Hepatocyte (in vitro differentiated cells): Measurements from ENCODE around the gene KCNMA1. TPM values are rescaled to one million over a fixed set of nuclear protein-coding genes. Genes with fewer than 3 reads are reported as not detected.

Experiments
- DNase-seq: peaks from one replicate; pipeline ENCODE4 v3.0.0-alpha.2; 2016; ENCODE audit warnings: low spot score
- H2AFZ ChIP-seq: fragments of 200-600 bp; sonication (generic); 2 replicates; pipeline ENCODE4 v1.6.0; 2016; ENCODE audit warnings: antibody characterized with exemption, mild to moderate bottlenecking
- H3K27ac ChIP-seq: fragments of 200-600 bp; sonication (generic); 2 replicates; pipeline ENCODE4 v1.5.1; 2016; ENCODE audit warnings: mild to moderate bottlenecking
- H3K27me3 ChIP-seq: fragments of 200-600 bp; sonication (generic); 2 replicates; pipeline ENCODE4 v1.6.1; 2016
- H3K36me3 ChIP-seq: fragments of 200-600 bp; sonication (generic); replicated peaks from 2 replicates; pipeline ENCODE4 v1.5.1; 2016; ENCODE audit warnings: low read depth; ENCODE audit not compliant: insufficient read depth
- H3K4me1 ChIP-seq: fragments of 200-600 bp; sonication (generic); 2 replicates; pipeline ENCODE4 v1.5.1; 2016; ENCODE audit warnings: mild to moderate bottlenecking, moderate library complexity; ENCODE audit not compliant: insufficient read depth
- H3K4me2 ChIP-seq: fragments of 200-600 bp; sonication (generic); 2 replicates; pipeline ENCODE4 v1.6.0; 2016
- H3K4me3 ChIP-seq: fragments of 200-600 bp; sonication (generic); 2 replicates; pipeline ENCODE4 v1.5.1; 2016; ENCODE audit warnings: mild to moderate bottlenecking
- H3K79me2 ChIP-seq: fragments of 200-600 bp; sonication (generic); 2 replicates; pipeline ENCODE4 v1.6.0; 2017; ENCODE audit warnings: mild to moderate bottlenecking
- H3K9me2 ChIP-seq: fragments of 200-600 bp; sonication (generic); replicated peaks from 2 replicates; pipeline ENCODE4 v1.6.0; 2017; ENCODE audit warnings: mild to moderate bottlenecking; ENCODE audit not compliant: insufficient read depth
- H3K9me3 ChIP-seq: fragments of 200-600 bp; sonication (generic); 2 replicates; pipeline ENCODE4 v1.5.1; 2016; ENCODE audit warnings: low read depth, mild to moderate bottlenecking
- H4K20me1 ChIP-seq: fragments of 200-600 bp; sonication (generic); 2 replicates; pipeline ENCODE4 v1.6.0; 2016; ENCODE audit warnings: mild to moderate bottlenecking; ENCODE audit not compliant: insufficient read depth, poor library complexity, severe bottlenecking
- CTCF ChIP-seq: fragments of 200-600 bp; sonication (generic); IDR thresholded peaks from 2 replicates; pipeline ENCODE4 v1.5.1; 2016; ENCODE audit warnings: antibody characterized with exemption, mild to moderate bottlenecking; ENCODE audit not compliant: poor library complexity
- EZH2 ChIP-seq: fragments of 200-600 bp; sonication (generic); IDR thresholded peaks from 2 replicates; pipeline ENCODE4 v1.6.1; 2016; ENCODE audit warnings: antibody characterized with exemption, mild to moderate bottlenecking, borderline replicate concordance
- EZH2phosphoT487 ChIP-seq: fragments of 200-600 bp; sonication (generic); IDR thresholded peaks from one replicate; pipeline ENCODE4 v1.6.1; 2018; ENCODE audit warnings: antibody characterized with exemption, mild to moderate bottlenecking, low read depth, moderate library complexity; ENCODE audit not compliant: unreplicated experiment, severe bottlenecking
- WGBS: methylation state at CpG from one replicate; pipeline ENCODE4 v1.1.6; 2016; ENCODE audit warnings: low lambda C conversion rate; ENCODE audit errors: missing lambda C conversion rate; 5-methylcytosine and 5-hydroxymethylcytosine counted together
- polyA plus RNA-seq: library from polyadenylated mRNA; unstranded; fragments of >200 nt; fragmentation: Nextera tagmentation; extraction: Ambion mirVana; gene quantifications from 2 replicates; pipeline ENCODE4 v1.2.1, GENCODE V29; 2016
- total RNA-seq: library from RNA; depleted of rRNA; stranded (reverse); fragments of >200 nt; gene quantifications from 2 replicates; pipeline ENCODE4 v1.2.3, GENCODE V29; 2014

Gene KCNMA1
- total and polyA plus RNA-seq, 2 experiments from 2014 or later = 42.6 to 73.3 TPM

GRCh38 chr10:77380191-77380590 lies 257.4 kb downstream of the KCNMA1 start:
- Histone ChIP-seq H4K20me1 (no peaks in the 10 kb centered on the region), H3K4me3 (no peak overlapping the region), H3K9me2 (no peaks in the 10 kb centered on the region), H3K4me2 (no peak overlapping the region), H3K27ac (no peak overlapping the region), H3K79me2 (no peaks in the 10 kb centered on the region), H3K27me3 (no peaks in the 10 kb centered on the region), H3K4me1 (no peaks in the 10 kb centered on the region), H2AFZ (no peak overlapping the region), H3K9me3 (no peaks in the 10 kb centered on the region), H3K36me3 (no peaks in the 10 kb centered on the region)
- WGBS = 85% methylated on average over 3 of the region's 3 CpGs
- no peak for TF ChIP-seq CTCF
- no peak for TF ChIP-seq EZH2phosphoT487
- no peak for TF ChIP-seq EZH2
- no peak for DNase-seq

DNA sequence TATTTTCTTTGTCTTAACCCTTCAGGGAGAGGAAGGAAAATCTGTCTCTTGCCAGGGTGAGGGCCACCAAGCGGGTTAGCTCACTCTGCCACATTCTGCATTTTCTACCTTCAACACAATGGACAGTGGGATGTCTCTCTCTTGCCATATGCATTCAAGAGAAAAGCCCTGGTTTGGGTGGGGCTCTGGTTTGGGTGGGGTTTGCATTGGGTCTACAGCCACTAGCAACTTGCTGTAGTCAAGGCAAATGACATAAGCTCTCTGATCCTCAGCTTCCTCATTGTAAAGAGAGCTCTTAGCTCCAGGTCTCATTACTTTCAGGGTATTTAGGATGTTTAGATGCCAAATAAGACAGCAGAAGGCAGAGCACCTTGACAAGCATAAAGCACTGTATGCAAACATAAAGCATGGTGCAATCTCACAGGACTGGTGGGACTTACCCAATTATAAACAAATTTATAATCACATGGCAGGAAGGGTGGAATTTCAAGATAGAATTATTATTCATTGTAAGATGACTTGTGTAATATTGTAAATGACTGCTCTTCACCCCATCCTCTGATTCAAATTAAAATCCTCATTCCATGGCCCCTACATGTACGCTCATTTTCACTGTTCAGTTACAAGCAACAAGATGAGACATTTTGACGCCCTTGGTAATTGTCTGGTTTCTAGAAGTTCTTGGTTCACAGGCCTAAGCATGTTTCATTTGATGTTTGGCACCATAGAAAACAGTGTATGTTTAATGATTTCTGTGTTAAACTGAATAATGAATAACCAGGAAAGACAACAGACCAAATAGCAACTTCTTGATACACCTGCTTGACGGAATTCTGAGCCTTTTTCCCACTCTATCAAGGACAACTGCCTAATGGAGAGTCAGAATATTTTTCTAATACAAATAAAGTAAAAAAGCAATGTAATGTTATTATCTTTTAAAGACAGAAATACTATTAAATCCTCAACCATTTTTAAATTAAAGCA lies 258.9 kb downstream of the KCNMA1 start:
- DNase-seq = no peak
- 96% methylated on average over 4 of the region's 4 CpGs for WGBS
- no peak overlapping the region for H3K4me2 ChIP-seq
- no peaks in the 10 kb centered on the region for H3K36me3 ChIP-seq
- H2AFZ ChIP-seq = no peak overlapping the region
- H3K79me2 ChIP-seq = no peaks in the 10 kb centered on the region
- no peaks in the 10 kb centered on the region for H3K9me2 ChIP-seq
- H3K4me1 ChIP-seq = no peaks in the 10 kb centered on the region
- H3K27ac ChIP-seq = no peak overlapping the region
- no peaks in the 10 kb centered on the region for H3K9me3 ChIP-seq
- TF ChIP-seq CTCF (no peak), EZH2 (no peak), EZH2phosphoT487 (no peak)
- H4K20me1 ChIP-seq = no peaks in the 10 kb centered on the region
- no peak overlapping the region for H3K4me3 ChIP-seq
- no peaks in the 10 kb centered on the region for H3K27me3 ChIP-seq

GRCh38 chr10:77377678-77378352 lies 259.8 kb downstream of the KCNMA1 start:
- H3K27me3 ChIP-seq = no peaks in the 10 kb centered on the region
- no peaks in the 10 kb centered on the region for H3K4me1 ChIP-seq
- no peaks in the 10 kb centered on the region for H3K79me2 ChIP-seq
- WGBS = 53% methylated on average over 6 of the region's 6 CpGs
- H2AFZ ChIP-seq = no peak overlapping the region
- no peak overlapping the region for H3K27ac ChIP-seq
- TF ChIP-seq EZH2 (no peak), CTCF (peak; percentile 32), EZH2phosphoT487 (no peak)
- no peaks in the 10 kb centered on the region for H3K9me2 ChIP-seq
- no peak overlapping the region for H3K4me3 ChIP-seq
- H3K36me3 ChIP-seq = no peaks in the 10 kb centered on the region
- H3K4me2 ChIP-seq = no peak overlapping the region
- DNase-seq = peak; percentile 30
- no peaks in the 10 kb centered on the region for H3K9me3 ChIP-seq
- no peaks in the 10 kb centered on the region for H4K20me1 ChIP-seq
